ENCODE data around the gene SLC9C2. TPM values are rescaled to one million over a fixed set of nuclear protein-coding genes. Genes with fewer than 3 reads are reported as not detected.
A peak's percentile ranks its signal among the peaks of the same experiment; 100 is the strongest.

The SLC9C2 gene
- total RNA-seq, 1 donor from 2014 or later = not detected

DNA sequence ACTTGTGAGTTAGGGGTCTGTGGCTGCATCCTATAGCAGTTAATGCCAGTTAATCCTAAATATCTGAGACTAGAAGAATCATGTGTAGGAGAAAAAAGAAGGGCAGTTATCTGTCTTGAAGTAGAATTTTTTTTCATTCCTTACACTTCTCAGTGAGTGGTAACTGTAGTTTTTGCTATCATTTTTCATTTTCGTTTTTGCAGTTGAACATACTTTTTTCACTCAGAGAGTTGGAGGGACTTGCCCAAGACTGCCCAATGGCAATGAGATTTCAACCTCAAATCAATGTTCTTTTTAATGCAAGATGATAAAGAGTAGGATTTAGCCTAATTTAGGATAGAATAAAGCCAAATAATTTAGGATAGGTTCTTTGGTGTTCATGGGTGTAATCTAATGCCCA is 120.2 kb downstream of the SLC9C2 start:
- Histone ChIP-seq H3K4me3 (ENCODE audit: low read depth, low read length) (no peak overlapping the region), H3K36me3 (ENCODE audit: control insufficient read depth, insufficient read depth, low read length) (peaks cover 19% of the 10 kb centered on the region), H3K27me3 (ENCODE audit: control insufficient read depth, insufficient read depth, low read length) (no peaks in the 10 kb centered on the region)
- no peak for TF ChIP-seq CTCF (IDR thresholded peaks at IDR 0.05; ENCODE audit: insufficient read depth, low read length, severe bottlenecking)
- no peak for FAIRE-seq
- DNase-seq (ENCODE audit: low read depth) = no peak

DNA sequence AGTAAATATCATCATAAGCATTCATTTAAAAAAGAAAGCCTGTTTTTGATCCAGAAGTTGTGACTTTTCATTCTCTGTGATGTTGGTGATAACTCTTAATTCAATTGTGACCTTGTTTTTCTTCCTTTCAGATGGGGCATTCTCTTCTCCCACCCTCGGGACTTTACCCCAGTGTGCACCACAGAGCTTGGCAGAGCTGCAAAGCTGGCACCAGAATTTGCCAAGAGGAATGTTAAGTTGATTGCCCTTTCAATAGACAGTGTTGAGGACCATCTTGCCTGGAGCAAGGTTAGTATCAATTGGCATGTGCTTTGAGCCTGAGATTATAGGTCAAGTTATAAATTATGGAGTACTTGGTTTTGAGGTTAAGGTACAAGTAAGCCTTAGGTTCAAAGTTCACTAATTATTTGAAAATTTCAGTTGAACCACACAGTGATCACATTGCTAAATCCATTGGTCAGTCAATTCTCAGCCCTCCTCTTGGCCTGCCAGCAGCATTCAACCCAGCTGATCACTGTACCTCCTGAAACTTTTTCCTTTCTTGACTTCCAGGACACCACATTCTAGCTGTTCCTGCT is 121.6 kb downstream of the SLC9C2 start:
- no peak for DNase-seq (ENCODE audit: low read depth)
- TF ChIP-seq CTCF (IDR thresholded peaks at IDR 0.05; ENCODE audit: insufficient read depth, low read length, severe bottlenecking) = no peak
- Histone ChIP-seq H3K27me3 (ENCODE audit: control insufficient read depth, insufficient read depth, low read length) (no peaks in the 10 kb centered on the region), H3K36me3 (ENCODE audit: control insufficient read depth, insufficient read depth, low read length) (peaks cover 14% of the 10 kb centered on the region), H3K4me3 (ENCODE audit: low read depth, low read length) (no peak overlapping the region)
- no peak for FAIRE-seq

- FAIRE-seq = no peak
- Histone ChIP-seq H3K27me3 (ENCODE audit: control insufficient read depth, insufficient read depth, low read length) (no peaks in the 10 kb centered on the region), H3K36me3 (ENCODE audit: control insufficient read depth, insufficient read depth, low read length) (peaks cover 10% of the 10 kb centered on the region), H3K4me3 (ENCODE audit: low read depth, low read length) (no peak overlapping the region)
- no peak for TF ChIP-seq CTCF (IDR thresholded peaks at IDR 0.05; ENCODE audit: insufficient read depth, low read length, severe bottlenecking)
- peak; percentile 21 for DNase-seq (ENCODE audit: low read depth)
Observed at GRCh38 chr1:173479649-173480048, 123.2 kb downstream of the SLC9C2 start.

- no peak for TF ChIP-seq CTCF (IDR thresholded peaks at IDR 0.05; ENCODE audit: insufficient read depth, low read length, severe bottlenecking)
- Histone ChIP-seq H3K4me3 (ENCODE audit: low read depth, low read length) (peak overlapping the region; percentile 88), H3K36me3 (ENCODE audit: control insufficient read depth, insufficient read depth, low read length) (peaks cover 7% of the 10 kb centered on the region), H3K27me3 (ENCODE audit: control insufficient read depth, insufficient read depth, low read length) (no peaks in the 10 kb centered on the region)
- FAIRE-seq (no peak), DNase-seq (ENCODE audit: low read depth) (peak; percentile 76)
Observed at GRCh38 chr1:173478094-173478674, 124.7 kb downstream of the SLC9C2 start.

DNA sequence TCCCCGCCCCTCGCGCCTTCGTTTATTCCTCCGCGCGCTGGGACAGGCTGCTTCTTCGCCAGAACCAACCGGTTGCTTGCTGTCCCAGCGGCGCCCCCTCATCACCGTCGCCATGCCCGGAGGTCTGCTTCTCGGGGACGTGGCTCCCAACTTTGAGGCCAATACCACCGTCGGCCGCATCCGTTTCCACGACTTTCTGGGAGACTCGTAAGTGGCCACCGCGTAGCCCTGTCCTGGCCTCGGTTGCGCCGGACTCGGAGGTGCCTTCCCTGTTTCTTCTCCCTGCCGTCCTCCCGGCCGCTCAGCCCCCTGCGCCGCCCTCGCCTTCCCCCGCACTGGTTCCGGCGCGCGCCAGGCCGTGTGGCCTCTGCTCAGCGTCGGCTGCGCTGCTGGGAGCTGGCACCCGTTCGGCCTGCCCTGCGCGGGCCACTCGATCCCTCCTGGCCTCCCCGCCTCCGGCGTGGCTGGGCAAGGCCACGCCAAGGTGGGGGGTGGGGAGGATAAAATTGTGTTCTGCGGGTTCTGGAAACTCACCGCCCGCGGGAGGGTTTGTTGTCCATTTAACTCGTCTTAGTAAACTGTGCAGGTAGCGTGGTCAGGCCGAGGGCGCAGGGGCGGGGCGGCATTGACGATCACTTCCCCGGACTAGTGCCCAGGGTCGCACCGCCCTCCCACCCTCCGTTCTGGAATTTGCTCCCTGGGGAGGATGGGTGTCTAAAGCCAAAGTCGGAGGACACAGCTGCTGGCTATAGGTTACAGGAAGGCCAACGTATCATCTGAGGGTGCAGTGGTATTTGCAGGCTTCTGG is 125.4 kb downstream of the SLC9C2 start, which contains the start of gene PRDX6:
TSS of gene PRDX6 (plus strand) at position 50 of the 808 bp plus-strand sequence. CDS start at position 113, 63 bp downstream.
- Histone ChIP-seq H3K36me3 (ENCODE audit: control insufficient read depth, insufficient read depth, low read length) (peaks cover 7% of the 10 kb centered on the region), H3K4me3 (ENCODE audit: low read depth, low read length) (peak within 1 kb of the TSS; percentile 88), H3K27me3 (ENCODE audit: control insufficient read depth, insufficient read depth, low read length) (no peaks in the 10 kb centered on the region)
- DNase-seq (ENCODE audit: low read depth) (peak; percentile 50), FAIRE-seq (no peak)
- TF ChIP-seq CTCF (IDR thresholded peaks at IDR 0.05; ENCODE audit: insufficient read depth, low read length, severe bottlenecking) = no peak
